ENCODE results near the gene GNA15.
"Not testable (repeated sequence)": the region's sequence is repeated elsewhere in the genome, so short reads cannot be mapped to it uniquely, and the experiment has no call there.

GNA15 gene

DNA sequence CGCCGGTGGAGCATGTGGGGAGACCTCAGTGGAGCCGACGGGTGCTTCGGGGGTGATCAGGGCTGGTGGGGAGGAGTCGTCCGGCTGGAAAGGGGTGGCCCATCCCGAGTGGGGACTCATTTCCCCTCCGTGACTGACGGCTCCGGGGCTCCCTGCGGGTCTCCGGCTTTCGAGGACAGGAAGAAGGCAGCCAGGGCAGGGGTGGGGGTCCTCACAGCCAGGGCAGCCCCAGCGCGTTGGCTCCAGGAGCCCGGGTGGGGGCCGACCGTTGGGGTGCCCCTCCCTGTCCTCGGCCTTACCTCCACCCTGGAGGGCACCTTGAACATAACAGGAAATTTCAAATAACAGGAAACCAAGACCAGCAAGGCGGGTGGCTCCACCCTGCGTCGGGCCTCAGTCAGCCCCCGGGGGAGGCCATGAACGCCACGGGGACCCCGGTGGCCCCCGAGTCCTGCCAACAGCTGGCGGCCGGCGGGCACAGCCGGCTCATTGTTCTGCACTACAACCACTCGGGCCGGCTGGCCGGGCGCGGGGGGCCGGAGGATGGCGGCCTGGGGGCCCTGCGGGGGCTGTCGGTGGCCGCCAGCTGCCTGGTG, 42.6 kb downstream of the GNA15 start, which contains the start of gene S1PR4:
Gene S1PR4, plus strand, starts transcription at position 393 of the 596 bp plus-strand sequence. Its CDS starts 24 bp downstream, at position 417.
- DNase-seq, result no peak

DNA sequence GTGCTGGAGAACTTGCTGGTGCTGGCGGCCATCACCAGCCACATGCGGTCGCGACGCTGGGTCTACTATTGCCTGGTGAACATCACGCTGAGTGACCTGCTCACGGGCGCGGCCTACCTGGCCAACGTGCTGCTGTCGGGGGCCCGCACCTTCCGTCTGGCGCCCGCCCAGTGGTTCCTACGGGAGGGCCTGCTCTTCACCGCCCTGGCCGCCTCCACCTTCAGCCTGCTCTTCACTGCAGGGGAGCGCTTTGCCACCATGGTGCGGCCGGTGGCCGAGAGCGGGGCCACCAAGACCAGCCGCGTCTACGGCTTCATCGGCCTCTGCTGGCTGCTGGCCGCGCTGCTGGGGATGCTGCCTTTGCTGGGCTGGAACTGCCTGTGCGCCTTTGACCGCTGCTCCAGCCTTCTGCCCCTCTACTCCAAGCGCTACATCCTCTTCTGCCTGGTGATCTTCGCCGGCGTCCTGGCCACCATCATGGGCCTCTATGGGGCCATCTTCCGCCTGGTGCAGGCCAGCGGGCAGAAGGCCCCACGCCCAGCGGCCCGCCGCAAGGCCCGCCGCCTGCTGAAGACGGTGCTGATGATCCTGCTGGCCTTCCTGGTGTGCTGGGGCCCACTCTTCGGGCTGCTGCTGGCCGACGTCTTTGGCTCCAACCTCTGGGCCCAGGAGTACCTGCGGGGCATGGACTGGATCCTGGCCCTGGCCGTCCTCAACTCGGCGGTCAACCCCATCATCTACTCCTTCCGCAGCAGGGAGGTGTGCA, 43.3 kb downstream of the GNA15 start:
- no peak for DNase-seq

DNA sequence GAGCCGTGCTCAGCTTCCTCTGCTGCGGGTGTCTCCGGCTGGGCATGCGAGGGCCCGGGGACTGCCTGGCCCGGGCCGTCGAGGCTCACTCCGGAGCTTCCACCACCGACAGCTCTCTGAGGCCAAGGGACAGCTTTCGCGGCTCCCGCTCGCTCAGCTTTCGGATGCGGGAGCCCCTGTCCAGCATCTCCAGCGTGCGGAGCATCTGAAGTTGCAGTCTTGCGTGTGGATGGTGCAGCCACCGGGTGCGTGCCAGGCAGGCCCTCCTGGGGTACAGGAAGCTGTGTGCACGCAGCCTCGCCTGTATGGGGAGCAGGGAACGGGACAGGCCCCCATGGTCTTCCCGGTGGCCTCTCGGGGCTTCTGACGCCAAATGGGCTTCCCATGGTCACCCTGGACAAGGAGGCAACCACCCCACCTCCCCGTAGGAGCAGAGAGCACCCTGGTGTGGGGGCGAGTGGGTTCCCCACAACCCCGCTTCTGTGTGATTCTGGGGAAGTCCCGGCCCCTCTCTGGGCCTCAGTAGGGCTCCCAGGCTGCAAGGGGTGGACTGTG, 44.0 kb downstream of the GNA15 start:
- no peak for DNase-seq

DNA sequence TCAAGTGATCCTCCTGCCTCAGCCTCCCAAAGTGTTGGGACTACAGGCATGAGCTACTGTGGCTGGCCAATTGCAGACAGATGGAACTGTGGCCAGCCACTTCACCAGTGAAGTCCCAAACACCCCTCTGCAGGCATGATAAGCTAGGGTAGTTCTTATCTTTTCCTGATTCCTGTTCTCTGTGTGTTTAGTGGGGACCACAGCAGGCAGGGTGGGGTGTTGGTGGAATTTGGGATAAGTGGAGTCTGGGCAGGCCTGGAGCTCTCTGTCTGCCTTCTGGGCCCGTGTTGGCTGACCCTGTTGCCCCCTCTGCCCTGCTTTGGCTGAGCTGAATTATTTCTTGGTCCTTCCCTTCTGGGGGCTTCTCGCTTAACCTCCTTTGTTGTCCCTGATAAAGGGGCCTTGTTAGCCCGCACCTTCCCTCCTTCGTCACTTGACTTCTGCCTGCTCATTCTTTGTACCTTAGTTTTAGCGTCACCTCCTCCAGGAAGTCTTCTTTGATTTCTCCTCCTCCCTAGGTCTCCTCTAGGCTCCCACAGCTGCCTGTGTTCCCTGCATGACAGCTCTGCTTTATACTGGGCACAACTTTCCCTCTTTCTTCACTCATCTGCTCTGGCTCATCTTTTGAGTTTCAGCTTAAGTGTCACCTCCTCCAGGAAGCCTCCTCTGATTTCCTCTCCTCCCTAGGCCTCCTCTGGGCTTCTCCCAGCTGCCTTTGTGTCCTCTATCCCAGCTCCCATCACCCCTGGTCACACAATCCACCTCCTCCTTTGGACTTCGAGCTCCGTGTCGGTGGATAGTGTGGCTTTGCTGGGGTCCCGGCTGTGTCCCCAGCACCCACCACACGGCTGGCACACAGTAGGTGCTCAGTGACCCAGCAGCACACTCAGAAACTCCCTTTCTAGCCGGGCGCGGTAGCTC, 48.1 kb downstream of the GNA15 start:
- DNase-seq, result no peak

DNA sequence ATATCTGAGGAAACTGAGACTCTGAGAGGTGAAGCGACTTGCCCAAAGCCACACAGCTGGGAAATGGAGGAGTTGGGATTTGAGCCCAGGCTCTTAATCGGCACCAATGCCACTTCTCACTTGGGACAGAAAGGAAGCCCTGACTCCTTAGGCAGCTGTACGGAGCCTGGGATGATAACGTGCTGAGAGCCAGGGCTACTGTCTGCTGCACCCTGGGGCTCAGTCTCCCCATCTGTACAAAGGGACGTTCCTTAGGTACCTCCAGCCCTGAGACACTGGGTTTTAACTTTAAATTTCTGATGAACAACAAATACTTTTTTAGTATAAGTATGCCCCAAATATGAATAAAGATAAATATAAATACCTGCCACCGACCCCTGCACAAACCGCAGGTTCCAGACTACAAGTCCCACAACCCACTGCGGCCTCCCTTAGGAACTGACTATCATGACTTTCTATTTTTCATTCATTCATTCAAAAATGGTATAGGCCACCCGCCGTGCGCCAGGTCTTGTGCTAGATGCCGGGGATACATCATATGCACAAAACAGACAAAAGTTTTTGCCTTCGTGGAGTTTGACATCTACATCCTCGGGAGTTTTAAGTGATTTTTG, 49.1 kb downstream of the GNA15 start:
- DNase-seq, result peak; percentile 92

DNA sequence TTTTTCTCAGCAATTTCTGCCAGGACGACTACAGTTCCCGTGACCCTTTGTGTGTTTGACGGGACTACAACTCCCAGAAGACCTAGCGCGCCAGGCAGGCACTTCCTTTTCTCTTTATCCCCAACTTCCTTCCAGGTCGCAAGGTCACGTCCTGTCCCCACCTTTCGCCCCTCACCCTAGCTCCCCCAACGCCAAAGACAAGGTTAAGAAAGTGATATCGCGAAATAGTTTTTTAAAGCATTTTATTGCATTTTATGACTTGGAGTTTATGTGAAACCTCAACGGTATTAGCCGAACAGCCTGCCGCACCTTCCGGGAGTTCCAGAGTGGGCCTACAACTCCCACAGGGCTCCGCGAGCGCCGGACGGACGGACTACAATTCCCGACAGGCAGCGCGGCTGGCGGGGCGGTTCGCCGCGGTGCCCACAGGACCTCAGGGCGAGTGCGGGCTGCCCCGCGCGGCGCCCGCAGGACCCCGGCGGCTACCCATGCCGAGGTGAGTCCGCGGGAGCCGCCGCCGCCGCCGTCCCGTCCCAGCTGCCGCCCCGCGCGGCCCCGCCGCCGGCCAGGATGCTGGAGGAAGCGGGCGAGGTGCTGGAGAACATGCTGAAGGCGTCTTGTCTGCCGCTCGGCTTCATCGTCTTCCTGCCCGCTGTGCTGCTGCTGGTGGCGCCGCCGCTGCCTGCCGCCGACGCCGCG, 49.8 kb downstream of the GNA15 start, which contains the start of gene NCLN:
Gene NCLN, plus strand, starts transcription at position 470 of the 699 bp plus-strand sequence. Its CDS starts 101 bp downstream, at position 571.
- DNase-seq, result peak; percentile 96

DNA sequence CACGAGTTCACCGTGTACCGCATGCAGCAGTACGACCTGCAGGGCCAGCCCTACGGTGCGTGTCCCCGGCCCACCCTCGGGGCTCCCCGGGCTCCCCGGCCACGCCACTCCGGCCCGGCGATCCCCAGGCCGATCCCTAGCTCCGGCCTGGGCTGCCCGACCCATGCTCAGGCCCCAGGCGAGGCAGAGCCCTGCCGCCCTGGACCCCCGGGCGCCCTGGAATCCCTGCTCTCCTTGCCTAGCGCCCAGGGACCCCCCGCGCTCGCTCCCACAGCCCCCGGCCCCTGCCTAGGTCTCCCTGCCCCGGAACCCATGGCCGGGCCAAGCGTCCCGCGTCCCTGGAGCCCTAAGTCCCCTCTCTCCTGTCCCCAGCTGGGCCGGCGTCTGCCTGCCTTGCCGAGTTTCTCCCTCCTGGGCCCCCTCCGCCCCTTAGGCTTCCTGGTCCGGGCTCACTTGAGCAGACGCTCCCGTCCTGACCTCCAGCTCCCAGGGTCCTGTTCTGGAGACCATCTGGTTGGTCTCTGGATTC, 50.4 kb downstream of the GNA15 start:
- no peak for DNase-seq

DNA sequence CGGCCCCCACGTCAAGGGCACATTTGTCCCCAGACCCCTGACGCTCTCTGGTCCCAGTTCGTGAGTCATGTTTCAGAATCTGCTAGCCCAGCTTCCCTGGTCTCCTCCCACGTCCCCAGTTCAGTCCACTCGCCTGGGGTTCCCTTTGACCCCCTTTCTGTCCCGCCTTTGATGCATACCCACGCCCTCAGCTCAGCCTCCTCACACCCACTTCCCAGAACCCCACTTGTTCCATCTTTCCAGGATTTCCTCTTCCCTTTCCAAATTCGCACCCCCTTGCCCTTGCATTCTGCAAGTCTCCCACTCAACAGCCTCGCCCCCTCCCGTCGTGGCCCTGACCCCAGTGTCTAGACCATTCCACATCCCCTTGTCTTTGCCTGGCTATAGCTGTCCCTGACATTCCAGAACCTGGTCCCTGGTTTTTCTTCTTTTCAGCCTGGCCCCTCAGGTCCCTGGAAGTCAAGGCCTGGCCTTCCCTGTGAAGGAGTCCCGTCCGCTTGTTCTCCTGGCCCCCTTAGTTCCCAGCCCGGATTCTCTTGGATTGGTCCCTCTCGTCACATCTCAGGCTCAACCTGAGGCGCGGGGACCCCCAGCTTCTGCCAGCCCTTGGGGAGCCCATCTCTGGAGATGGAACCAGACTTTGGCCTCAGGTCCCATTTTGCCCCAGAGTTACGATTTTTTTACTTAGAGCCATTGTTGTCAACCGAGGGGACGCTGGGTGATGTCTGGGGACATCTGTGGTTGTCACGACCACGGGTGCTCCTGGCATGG, 51.2 kb downstream of the GNA15 start:
- DNase-seq, result no peak

DNA sequence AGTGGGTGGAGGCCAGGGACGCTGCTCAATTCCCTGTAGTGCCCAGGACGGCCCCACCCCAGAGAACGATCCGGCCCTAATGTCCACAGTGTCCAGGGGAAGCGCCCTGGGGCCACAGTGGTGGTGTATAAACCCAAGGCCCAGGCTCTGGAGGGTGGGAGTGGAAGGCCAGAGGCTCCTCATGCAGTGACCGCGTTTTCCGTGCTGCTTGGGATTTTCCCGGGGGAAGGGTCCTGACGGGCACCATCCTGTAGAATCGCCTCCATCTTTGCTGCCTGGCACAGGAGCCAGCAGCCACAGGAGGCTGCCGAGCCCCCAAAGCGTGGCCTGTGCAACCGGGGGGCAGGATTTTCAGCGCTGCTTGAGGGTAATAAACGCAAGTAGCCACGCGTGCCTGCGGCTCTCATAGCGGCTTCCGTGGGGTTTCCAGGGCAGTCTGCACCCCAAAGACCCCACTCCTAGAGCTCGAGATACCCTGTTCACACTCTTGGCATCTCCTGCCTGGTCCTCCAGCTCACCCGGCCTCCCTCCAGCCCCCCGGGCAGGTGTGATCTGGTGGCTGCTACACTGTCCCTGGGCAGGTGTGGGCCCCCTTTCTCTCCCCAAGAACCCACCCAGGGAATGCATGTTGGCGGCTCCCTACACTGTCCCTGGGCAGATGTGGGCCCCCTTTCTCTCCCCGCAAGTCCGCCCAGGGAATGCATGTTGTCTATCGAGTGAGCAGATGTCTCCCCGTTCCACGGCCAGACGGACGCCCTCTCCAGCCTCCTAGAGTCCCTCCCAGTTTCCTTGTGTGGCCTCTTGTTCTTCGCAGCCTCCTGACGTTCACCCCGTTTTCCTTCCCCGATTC, 52.1 kb downstream of the GNA15 start:
- DNase-seq, result no peak

DNA sequence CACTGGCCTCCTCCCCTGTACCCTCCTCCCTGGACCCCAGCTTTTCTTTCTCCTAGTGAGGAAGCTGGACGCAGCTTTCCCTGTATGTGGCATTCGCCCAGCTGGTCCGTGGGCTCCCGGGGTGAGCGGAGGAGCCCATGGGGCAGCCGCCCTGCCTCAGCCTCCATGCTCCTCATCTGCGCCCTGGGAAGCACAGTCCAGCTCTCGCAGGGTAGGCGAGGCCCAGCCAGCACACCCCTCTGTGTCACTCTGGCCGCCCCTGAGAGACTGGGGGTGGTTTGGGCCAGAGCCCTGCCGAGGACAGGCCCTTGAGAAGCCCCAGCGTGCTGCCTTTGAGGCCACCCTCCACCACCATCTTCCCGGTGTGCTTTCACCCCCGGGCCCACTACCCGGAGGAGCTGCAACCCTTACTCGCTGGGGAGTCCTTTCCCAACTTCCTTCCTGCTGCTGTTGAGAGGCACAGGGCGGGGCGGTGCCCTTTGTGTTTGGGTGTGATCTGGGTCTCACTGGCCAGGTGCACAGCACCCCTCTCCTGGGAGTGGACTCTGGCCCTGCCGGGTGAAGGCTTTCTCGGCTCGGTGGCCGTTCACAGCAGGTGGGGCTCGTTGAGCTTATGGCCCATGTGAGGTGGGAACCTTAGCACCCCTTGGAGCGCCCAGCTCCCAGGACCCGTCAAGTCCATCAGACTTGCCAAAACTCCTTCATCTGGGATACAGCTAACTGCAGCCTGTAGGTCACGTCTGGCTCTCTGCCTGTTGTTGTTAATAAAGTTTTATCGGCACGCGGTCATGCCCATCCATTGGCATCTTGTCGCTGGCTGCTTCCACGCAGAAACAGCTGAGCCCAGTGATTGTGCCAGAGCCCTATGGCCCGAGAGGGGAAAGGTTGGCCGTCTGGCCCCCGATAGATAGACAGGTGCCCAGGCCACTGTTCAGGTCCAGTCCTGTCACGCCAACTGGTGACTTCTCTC, 53.1 kb downstream of the GNA15 start:
- DNase-seq, result no peak

DNA sequence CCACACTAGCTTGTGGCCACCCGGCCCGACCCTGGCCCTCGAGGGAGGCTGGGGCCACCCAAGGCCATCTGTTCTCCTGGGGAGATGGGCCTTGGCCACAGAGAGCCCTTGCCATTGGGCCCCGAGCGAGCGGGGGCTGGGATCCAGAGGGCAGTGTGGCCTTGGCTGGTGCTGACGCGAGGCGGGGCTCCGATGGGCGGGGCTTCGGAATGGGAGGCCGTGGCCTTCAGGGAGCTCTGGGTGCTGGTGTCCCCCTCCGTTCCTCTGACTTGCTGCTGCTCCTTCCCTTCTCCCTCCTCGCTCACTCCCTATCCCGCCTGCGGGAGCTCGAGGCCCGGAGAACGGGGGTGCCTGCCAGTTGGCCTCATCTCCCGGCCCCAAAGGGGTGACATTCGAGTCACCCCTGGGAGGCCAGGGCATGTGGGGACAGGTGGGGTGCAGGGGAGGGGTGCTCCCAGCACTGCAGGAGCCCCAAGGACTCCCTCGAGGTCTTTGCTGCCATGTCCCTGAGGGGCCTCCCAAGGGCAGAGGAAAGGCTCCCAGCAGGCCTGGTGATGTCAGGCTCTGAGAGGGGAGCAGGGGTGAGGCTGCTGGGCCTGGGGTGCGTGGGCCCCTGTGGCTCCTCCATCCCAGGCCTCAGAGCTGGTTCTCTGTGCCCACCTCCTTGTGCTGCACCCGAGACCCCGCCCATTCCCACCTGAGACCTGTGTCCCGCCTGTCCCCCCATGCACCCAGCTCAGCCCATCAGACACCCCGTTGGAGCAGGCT, 54.1 kb downstream of the GNA15 start:
- DNase-seq, result no peak

DNA sequence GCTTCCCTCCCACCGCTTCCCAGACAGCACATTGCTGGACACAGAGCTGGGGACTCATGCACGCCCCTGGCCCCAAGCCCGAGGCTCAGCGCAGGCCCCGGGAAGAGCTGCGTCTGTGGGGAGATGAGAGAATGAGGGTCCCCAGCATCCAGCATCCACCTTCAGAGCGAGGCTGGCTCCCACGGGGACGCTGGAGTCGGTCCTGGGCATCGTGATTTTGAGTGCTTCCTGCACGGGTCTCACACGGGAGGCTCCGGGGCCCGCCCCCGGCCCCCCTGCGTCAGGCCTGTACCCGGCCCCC, 54.6 kb downstream of the GNA15 start:
- DNase-seq, result no peak

DNA sequence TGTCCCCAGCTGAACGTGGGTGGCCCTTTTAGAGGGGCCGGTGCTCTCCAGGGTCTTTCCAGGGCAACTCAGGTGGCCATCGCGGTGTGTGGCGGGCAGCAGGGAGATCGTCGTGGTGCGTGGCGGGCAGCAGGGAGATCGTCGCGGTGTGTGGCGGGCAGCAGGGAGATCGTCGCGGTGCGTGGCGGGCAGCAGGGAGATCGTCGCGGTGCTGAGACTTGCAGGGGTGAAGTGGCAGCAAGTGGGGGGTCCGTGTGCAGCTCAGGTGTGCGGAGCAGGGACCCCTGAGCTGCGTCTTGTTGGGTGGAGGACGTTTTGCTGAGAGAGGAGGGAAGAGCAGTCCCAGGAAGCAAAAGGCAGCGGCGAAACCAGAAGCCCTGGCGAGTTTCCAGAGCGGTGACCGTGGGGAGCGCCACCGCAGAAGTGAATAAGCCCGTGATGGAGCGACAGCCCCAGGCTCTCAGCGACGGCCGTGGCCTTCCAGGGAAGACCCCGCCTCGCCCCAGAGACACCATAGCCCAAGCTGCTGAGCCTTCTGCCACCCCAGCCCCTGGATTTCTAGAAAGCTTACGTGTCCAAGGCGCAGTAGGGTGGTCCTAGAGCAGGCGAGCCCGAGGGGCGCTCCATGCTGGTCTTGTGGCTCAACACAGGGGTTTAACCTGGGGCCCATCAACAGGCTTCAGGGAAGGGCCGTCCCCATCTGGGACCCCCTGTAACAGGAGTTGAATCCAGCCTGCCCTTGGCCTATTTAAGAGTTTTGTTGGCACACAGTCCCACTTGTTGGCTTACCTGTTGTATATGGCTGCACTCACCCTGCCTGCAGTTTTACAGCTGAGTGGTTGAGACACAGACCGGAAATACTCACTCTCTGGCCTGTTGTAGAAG, 55.3 kb downstream of the GNA15 start:
- no peak for DNase-seq

DNA sequence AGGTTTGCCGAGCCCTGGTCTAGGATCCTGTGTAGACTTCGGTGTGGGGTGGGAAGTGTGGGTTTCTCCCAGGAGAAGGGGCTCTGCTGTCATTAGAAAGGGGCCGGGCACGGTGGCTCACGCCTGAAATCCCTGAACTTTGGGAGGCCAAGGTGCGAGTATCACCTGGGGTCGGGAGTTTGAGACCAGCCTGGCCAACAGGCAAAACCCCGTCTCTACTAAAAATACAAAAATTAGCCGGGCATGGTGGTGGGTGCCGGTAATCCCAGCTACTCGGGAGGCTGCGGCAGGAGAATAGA, 55.9 kb downstream of the GNA15 start:
- DNase-seq, result not testable (repeated sequence)

DNA sequence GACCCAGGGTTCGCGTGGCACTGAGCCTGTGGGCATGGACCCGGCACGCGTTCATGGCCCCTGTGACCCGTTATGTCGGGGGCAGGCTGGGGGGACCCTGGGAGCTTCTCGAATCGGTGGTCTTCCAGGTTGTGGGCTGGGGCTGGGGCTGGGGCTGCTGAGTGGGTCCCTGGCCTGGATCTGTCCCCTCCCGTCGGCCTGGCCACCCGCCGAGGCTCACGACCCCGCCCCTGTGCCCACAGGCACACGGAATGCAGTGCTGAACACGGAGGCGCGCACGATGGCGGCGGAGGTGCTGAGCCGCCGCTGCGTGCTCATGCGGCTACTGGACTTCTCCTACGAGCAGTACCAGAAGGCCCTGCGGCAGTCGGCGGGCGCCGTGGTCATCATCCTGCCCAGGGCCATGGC, 56.4 kb downstream of the GNA15 start:
- no peak for DNase-seq

DNA sequence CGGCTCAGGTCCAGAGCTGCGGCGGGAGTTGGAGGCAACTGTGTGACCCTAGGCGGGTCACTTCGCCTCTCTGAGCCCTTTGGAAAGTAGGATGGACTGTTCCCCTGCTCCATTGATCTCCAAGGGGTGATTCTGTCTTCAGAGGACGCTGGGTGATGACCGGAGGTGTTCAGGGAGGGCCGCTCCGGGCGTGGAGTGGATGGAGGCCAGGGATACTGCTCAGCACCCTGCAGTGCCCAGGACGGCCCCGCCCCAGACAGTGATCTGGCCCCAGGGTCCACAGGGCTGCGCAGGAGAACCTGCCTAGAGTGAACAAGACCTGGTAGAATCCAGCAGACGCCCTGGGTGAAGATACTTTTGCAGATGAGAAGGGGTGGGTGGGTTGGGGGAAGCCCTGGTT, 56.9 kb downstream of the GNA15 start:
- no peak for DNase-seq

Data from NCI-H1105 treated with DMSO at 0.1 percent for 48 hours (cell line).